NCI-H146 treated with DMSO at 0.1 percent for 48 hours (cell line): ENCODE results near the gene COMMD4.

Source experiments
- DNase-seq: peaks from one replicate; lab custom pipeline; 2025; ENCODE audit not compliant: unreplicated experiment; lab: John Stamatoyannopoulos, UW

Gene COMMD4

DNA sequence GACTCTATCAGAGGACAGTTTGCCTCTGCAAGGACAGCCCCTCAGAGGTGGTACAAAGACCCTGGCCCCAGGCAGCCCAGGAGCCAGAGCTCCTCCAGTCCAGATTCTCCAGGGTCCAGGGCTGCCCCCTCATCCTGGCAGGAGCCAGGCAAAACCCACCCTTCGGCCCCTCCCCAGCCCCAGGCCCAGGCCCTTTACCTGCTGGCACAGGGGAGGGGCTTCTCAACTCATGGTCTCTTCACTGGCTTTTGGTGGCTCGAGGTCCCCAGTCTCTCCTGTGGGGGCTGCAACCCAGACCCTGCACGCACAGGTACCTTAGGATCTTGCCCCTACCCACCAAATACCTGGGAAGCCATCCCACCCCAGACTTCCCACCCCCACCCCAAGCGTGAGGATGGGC lies 19.5 kb downstream of the COMMD4 start:
- no peak for DNase-seq

GRCh38 chr15:75356006-75356405 lies 20.1 kb downstream of the COMMD4 start:
- DNase-seq: no peak

DNA sequence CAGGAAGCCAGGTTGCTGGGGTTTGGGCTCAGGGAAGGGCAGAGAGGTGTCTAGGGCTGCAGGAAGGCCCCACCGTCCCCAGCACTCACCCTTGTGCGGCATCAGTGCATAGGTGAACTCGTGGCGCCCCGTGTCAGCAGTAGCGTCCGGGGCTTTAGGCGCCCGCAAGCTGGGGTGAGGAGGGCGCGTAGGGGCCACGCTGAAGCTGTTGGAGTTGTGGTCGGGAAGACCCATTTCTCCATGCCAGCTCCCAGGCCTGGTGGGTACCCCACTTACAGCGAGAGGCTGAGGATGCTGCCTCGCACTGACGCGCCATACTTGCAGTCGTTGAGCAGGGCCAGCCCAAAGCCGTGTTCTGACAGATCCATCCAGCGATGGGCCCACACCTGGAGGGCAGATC lies 20.7 kb downstream of the COMMD4 start:
- no peak for DNase-seq

- no peak for DNase-seq
Measured at GRCh38 chr15:75357976-75358673, 22.3 kb downstream of the COMMD4 start.

- DNase-seq: no peak
Measured at GRCh38 chr15:75358771-75359536, 23.1 kb downstream of the COMMD4 start.

DNA sequence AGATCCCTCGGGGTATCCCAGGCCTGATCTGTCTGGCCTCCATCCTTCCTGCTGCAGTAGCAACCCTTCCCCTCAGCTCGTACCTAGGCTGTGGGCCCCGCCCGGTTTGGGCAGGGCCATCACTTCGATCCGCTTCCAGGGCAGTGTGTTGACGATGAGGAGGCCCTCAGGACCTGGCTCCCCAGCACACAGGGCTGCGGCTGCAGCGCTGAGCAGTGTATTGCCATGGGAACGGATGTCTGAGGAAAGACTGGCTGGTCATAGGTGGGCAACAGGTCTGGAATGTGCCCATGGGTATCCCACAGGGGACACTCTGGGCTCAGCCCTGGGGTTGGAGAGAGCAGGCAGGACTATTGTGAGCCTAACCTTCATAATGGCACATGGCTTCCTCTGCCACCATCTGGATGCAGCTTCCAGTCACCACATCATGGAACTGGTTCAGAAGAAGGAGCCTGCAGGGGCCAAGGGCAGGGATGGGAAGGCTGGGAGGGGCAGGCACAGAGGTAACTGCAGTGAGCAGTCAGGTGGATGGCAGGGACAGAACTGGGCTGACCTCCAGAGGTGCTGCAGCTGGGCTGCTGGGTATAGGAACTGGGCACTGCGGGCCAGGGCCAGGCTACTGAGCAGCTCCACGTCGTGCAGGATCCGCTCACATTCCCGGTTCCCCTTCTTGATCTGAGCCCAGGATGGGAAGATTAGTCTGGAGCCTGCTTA lies 23.8 kb downstream of the COMMD4 start:
- no peak for DNase-seq

- no peak for DNase-seq
Measured at GRCh38 chr15:75360391-75360790, 24.5 kb downstream of the COMMD4 start.

GRCh38 chr15:75360856-75361255 lies 25.0 kb downstream of the COMMD4 start:
- DNase-seq: no peak

DNA sequence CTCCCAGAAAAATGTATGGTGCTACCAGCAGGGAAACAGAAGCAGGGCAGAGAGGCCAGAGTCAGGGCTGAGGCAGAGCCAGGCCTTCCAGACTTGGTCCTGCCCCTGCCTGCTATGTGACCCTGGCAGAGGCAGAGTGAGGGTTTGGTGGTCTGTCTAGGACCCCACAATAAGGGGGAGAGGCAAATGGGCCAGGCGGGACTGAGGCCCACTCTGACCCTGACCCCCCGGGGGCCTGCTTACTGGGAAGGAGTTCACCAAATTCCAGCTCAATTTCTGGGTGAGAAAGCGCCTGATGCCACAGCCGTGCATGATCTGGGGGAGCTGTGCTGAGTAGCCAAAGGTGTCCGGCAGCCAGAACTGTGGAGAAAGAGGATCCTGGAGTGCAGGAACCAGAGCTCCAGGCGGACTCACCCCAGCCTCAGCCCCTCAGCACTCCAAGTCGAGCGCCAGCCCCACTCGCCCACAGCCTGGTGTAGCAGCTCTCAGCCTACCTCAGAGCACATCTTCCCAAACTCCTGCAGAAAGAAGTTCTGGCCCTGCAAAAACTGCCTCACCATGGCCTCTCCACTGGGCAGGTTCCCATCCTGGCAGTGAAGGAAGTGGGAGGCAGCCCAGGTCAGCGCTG lies 25.6 kb downstream of the COMMD4 start:
- no peak for DNase-seq

DNA sequence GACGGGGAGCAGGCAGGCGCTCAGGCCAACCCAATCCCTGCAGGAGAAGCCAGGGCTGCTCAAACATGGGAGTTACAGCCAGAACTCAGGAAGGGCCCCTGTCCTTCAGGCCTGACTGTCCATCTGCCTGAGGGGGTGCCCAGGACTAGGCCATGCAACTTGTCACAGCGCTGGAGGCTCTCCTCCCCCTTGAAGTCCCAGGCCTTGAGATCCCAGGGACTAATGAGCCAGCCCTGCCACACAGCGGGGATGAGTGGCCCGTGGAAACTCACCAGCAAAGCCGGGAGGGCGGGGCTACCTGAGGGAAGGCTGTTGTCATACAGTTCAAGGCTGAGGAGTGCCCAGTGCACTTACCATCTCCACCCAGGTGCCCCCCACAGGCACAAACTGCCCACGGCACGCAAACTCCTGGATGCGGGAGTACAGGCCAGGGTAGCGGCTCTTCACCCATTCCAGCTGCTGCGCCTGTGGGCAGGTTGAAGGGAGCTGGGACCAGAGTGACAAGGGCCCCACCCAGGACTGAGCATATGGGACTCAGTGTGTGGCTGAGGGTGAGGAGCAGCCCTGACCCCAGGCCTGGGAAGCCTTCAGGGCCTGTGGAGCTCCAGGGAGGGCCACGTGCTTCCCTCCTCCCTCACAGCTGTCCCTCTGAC lies 26.3 kb downstream of the COMMD4 start:
- no peak for DNase-seq

DNA sequence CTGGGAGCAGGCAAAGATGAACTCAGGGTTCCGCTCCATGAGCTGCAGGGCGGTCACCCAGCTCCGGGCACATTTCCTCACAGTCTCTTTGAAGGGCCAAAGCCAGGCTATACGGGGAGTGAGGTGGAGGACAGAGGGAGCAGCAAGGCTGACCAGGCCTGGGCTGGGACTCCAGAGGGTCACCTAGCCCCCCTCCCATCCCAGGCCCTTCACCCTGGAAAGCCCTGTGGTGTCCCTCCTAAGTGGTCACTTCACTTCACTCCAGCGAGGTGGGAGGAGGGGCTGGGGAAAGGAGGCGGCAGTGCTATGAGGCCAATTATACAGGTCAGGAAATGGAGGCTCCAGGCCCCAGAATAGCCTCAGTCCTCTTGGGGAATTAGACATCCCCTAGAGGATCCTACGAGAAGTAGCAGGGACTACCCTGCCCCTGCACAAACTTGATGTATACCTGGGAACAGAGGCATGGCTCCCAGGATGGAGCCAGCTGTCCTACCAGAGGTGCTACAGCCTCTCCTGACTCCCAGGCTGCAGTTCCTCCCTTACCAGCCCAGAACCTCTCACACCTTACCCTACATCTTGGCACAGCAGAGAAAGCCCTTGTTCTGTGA lies 26.9 kb downstream of the COMMD4 start:
- no peak for DNase-seq

DNA sequence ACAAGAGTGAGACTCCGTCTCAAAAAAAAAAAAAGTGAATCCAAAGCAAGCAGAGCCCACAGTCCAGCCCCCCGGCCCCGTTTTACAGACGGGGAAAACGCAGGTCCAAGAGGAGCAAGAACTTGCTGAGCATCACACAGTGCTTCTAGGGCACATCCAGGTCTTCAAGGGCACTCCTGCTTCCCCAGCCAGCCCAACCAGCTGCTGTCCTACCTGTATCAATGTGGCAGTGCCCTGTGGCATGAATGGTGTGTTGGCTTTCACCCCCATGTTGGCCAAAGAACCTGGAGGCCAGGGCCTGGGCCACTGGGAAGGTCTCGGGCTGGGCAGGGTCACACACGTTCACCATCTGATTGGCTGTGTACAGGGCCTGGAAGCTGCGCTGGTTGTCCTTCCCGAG lies 27.9 kb downstream of the COMMD4 start:
- DNase-seq: no peak

DNA sequence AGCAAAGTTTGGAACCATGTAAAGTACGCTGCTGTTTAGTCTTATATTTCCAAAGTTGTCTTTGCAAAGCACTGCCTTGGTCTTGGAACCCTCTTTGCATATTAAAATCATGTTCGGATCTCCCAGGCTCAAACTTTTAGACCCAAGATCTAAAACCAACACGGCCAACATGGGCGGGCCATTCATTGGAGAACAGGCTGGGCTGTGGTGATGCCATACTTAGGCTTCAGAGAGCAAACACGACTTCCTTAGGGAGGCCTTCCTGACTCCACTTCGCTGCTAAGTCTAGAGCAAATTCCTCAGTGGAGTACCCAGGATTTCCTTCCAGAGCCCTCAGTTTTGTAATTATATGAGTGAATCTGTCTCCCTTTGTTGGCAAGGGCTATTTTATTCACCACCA lies 29.0 kb downstream of the COMMD4 start:
- DNase-seq: no peak

GRCh38 chr15:75366163-75366562 lies 30.3 kb downstream of the COMMD4 start:
- no peak for DNase-seq

DNA sequence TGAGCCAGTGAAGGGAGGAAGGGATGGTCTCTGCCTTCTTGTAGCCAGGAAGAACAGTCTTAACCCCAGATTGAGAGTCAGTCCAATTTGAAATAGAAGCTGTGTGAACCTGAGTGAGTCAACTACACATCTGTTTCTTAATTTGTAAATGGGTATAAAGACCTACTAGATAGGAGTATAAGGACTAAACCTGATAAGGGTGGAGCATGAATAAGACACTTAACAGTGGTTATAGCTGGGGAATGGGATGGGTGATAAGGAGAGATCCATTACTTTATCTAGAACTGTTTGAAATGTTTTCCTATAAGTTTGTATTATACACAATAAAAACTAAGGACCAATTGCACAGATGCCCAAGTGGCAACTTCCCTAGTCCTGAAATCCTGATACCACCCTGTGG lies 31.1 kb downstream of the COMMD4 start:
- no peak for DNase-seq

- DNase-seq: no peak
Measured at GRCh38 chr15:75367406-75367912, 31.6 kb downstream of the COMMD4 start.

DNA sequence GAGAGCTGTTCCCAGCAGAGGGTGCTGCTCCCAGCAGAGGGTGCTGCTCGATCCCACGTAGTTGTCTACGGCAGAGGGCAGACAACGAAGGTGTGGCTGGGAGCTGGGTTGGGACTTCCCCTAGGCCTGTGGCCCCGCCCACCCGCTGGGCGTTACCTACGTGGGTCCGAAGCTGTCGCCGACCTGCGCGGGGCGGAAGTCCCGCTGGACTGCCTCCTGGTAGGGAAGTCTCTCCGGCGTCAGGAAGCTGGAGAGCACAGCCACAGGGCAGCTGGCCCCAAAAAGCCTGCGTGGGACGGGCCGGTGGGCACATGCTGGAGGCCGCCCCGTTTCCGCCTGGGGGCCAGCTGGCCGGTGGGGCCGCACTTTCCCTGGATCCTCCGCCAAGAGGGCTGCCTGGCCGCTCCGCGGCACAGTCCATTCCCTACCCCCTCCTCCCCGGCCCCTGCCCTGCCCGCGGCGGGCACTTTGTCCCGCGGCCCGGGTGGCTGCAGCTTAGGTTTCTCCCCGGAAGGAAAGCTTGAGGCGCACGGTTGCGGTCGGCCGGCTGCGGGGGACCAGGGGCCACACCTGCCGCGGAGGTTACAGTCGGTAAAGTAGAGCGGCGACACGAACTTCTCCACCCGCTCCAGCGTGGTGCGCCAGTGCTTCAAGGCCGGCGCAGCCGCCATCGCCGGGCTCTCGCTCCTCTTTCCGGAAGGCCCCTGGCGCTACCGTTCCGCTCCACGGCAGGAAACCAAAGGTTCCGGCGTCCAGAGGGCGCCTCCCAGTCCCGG lies 32.2 kb downstream of the COMMD4 start, which contains the start of gene MAN2C1:
TSS of gene MAN2C1 (minus strand) at position 695 of the 776 bp plus-strand sequence. CDS start at position 671, 24 bp downstream.
- peak; percentile 86 for DNase-seq

DNA sequence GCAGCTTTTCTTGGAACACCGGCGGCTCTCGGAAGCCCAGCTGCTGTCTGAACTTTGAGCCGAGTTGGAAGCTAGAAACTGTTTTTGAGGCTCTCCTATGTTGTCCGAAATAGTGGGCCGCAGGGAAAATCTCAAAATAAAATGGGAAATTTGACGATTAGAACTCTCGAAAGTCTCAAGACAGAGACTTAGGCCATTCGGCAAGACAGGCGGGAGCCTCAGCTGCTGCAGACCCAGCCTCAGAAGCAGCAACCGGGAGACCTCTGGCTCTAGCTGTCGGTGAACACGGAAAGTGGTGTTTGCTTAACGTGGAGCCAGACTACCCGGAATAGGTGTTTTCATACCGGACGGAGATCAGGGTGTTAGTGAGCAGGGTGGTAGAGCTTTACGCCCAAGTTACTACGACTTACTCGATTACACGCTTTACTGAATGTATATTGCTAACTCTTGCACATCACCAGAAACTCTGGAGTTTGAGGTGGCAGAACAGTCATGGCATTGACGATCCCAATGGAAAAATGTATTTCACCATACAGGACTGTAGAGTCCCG lies 32.9 kb downstream of the COMMD4 start:
- DNase-seq: no peak

DNA sequence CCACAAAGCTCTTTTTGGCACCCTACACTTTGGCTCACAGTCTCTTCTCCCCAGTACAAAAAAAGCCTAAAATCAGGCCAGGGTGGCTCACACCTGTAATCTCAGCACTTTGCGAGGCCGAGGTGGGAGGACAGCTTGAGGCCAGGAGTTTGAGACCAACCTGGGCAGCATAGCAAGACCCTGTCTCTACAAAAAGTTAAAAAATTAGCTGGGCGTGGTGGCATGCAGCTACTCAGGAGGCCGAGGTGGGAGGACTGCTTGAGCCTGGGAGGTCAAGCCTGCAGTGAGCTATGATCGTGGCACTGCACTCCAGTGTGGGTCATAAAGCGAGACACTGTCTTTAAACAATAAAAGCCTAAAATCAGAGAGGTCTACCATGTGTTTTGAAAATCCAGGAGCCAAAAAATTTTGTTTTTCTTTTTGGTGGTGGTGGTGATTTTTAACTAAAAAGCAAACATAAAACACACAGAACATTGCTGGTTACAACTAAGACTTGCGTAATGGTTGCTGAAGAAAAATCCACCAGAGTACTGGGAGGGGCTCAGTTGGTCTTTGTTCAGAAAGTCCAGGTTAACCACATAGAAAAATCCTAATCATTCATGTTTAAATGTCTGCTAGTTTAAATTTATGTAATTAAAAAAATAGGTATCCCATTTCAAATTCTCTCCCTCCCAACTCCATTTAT lies 34.2 kb downstream of the COMMD4 start:
- DNase-seq: no peak
